Measurements from ENCODE around the gene CLEC1B.
A peak's percentile ranks its signal among the peaks of the same experiment; 100 is the strongest.
"Not testable (repeated sequence)": the region's sequence is repeated elsewhere in the genome, so short reads cannot be mapped to it uniquely, and the experiment has no call there.

CLEC1B gene

DNA sequence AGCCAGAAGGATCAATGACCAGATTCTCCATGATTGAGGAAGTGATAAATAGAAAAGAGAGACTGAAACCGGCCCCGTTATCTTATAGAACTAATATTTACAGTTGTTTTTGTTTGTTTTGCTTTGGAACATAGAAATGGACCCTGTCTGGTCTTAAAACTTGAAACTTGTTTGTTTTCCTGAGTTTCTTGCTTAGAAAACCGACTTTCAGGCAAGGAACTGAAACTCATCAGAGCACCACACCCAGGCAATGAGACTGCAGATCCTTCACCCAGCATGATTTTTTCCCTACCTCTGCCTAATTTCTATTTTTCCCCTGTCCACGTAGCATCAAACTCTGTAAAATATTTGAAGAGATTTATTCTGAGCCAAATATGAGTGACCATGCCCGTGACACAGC, 38.3 kb downstream of the CLEC1B start:
- Mint-ChIP-seq H3K27ac (no peak overlapping the region), H3K27me3 (ENCODE audit: low read depth) (no peaks in the 10 kb centered on the region), H3K4me1 (ENCODE audit: low read depth) (peaks cover 46% of the 10 kb centered on the region), H3K4me3 (peak overlapping the region; percentile 28), H3K36me3 (ENCODE audit: low read depth) (no peaks in the 10 kb centered on the region), H3K9me3 (no peaks in the 10 kb centered on the region)
- DNase-seq (ENCODE audit: low spot score), result no peak

DNA sequence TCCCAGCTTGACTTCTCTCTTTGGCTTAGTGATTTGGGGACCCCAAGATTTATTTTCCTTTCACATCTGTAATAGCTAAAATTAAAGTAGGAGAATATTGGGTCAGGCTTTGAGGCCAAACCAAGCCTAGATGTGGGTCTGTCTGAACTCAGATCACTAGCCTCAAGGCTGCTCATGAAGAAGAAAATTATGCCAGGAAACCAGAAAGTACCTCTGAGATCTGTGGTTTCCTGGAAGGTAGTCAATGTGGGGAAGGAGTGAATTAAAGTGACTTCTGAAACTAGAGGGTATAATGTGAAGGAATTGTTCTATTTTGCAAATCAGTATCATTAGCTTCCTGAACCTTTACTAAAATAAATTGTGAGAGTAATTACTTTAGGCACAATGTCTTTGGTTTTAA, 41.1 kb downstream of the CLEC1B start:
- no peaks in the 10 kb centered on the region for H3K27me3 Mint-ChIP-seq (ENCODE audit: low read depth)
- H3K4me1 Mint-ChIP-seq (ENCODE audit: low read depth), result peaks cover 48% of the 10 kb centered on the region
- H3K4me3 Mint-ChIP-seq, result peak overlapping the region; percentile 62
- no peaks in the 10 kb centered on the region for H3K36me3 Mint-ChIP-seq (ENCODE audit: low read depth)
- no peak overlapping the region for H3K27ac Mint-ChIP-seq
- DNase-seq (ENCODE audit: low spot score), result no peak
- H3K9me3 Mint-ChIP-seq, result no peaks in the 10 kb centered on the region

DNA sequence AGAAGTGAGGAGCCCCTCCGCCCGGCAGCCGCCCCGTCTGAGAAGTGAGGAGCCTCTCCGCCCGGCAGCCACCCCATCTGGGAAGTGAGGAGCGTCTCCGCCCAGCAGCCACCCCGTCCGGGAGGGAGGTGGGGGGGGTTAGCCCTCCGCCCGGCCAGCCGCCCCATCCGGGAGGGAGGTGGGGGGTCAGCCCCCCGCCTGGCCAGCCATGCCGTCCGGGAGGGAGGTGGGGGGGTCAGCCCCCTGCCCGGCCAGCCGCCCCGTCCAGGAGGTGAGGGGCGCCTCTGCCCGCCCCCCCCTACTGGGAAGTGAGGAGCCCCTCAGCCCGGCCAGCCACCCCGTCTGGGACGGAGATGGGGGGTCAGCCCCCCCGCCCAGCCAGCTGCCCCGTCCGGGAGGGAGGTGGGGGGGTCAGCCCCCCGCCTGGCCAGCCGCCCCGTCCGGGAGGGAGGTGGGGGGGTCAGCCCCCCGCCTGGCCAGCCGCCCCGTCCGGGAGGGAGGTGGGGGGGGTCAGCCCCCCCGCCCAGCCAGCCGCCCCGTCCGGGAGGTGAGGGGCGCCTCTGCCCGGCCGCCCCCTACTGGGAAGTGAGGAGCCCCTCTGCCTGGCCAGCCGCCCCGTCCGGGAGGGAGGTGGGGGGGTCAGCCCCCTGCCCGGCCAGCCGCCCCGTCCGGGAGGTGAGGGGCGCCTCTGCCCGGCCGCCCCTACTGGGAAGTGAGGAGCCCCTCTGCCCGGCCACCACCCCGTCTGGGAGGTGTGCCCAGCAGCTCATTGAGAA, 45.8 kb downstream of the CLEC1B start:
- H3K9me3 Mint-ChIP-seq; DNase-seq (ENCODE audit: low spot score); H3K27me3 Mint-ChIP-seq (ENCODE audit: low read depth); H3K36me3 Mint-ChIP-seq (ENCODE audit: low read depth); H3K27ac Mint-ChIP-seq; H3K4me3 Mint-ChIP-seq: not testable (repeated sequence)
- peaks cover 60% of the 10 kb centered on the region for H3K4me1 Mint-ChIP-seq (ENCODE audit: low read depth)

DNA sequence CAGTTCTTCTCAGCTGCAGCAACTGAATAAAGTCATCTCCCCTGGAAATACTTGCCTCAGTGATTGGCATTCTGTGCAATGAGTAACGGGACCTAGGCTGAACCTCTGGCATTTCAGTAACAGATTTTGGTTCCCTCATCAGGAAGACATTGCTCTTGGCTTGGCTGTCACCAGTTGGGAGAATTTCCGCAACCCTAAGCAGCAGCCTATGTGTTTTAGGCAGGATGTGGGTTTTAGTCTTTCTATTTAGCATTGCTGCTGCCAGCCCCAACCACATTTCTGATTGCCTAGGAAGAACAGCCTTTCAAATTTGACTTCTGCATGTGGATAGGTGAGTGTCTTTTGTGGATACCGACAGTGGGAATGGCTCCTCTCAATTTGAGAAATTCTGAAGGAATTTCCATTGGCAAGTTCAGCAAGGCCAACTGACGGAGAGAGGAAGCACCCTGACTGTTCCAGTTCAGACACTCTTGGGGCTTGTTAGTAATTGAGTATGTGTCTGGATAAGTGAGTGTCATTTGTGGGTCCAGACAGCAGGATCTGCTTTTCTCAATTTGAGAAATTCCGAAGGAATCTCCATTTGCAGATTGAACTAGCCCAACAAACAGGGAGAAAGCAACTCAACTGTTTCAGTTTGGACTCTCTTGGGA, 47.8 kb downstream of the CLEC1B start:
- peak overlapping the region; percentile 56 for H3K27ac Mint-ChIP-seq
- H3K4me3 Mint-ChIP-seq, result peak overlapping the region; percentile 83
- H3K36me3 Mint-ChIP-seq (ENCODE audit: low read depth), result no peaks in the 10 kb centered on the region
- H3K27me3 Mint-ChIP-seq (ENCODE audit: low read depth), result no peaks in the 10 kb centered on the region
- H3K9me3 Mint-ChIP-seq, result no peaks in the 10 kb centered on the region
- H3K4me1 Mint-ChIP-seq (ENCODE audit: low read depth), result peaks cover 53% of the 10 kb centered on the region
- DNase-seq (ENCODE audit: low spot score), result peak; percentile 42

DNA sequence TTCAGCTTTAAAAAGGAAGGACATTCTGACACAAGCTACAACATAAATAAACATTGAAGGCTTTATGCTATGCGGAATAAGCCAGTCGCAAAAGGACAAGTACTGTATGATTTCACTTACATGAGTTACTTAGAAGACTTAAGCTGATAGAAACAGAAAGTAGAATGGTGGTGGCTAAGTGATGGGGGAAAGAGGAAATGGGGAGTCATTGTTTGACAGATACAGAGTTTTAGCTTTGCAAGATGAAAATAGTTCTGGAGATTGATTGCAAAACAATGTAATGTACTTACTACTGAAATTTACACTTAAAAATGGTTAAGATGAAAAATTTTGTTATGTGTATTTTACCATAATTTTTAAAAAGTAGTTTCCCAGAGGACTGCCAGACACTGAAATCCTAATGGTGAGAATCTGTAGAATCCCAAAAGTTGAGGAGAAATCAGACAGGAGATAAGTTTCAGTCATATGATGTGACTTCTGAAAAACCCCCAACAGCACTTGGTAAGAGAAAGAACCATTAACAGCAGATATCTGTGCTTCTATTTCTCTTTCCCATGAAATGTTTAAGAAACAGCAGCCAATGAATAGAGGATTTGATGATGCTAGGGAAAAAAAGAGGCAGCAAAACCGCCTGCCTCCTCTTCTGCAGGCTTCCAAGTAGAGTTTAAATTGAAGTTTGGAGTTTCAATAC, 50.2 kb downstream of the CLEC1B start:
- H3K27ac Mint-ChIP-seq, result peak overlapping the region; percentile 90
- peak; percentile 35 for DNase-seq (ENCODE audit: low spot score)
- peaks cover 57% of the 10 kb centered on the region for H3K4me1 Mint-ChIP-seq (ENCODE audit: low read depth)
- H3K27me3 Mint-ChIP-seq (ENCODE audit: low read depth), result no peaks in the 10 kb centered on the region
- no peaks in the 10 kb centered on the region for H3K9me3 Mint-ChIP-seq
- peak overlapping the region; percentile 52 for H3K4me3 Mint-ChIP-seq
- no peaks in the 10 kb centered on the region for H3K36me3 Mint-ChIP-seq (ENCODE audit: low read depth)

DNA sequence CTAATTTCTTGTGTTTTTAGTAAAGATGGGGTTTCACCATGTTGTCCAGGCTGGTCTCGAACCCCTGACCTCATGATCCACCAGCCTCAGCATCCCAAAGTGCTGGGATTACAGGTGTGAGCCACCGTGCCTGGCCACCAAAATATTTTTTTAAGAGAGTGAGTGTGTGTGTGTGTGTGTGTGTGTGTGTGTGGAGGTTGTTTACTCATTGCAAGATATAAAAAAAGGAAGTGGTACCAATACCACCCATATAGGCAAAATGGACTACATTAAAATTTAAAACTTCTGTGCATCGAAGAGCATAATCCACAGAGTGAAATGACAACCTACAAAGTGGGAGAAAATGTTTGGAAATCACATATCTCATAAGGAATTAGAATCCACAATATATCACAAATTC, 51.2 kb downstream of the CLEC1B start:
- H3K4me3 Mint-ChIP-seq, result peak overlapping the region; percentile 10
- H3K4me1 Mint-ChIP-seq (ENCODE audit: low read depth), result peaks cover 57% of the 10 kb centered on the region

DNA sequence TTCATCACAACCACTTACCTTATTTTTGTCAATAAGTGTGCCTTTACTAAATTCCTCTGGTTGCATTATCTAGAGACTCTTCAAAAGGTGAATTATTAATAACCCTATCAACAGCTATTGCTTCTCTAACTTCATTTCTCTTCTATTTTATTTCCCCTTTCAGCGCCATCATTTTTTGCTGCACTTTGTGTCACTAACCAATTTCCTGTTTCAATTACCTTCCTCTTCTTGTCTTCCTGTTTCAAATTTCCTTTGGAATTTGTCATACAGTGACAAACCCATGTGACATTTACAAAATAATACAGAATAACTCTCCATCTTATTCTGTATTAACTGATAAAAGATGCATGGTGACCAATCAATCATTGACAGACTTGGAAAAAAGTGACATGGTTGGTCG, 54.5 kb downstream of the CLEC1B start:
- Mint-ChIP-seq H3K27me3 (ENCODE audit: low read depth) (peaks cover 18% of the 10 kb centered on the region), H3K4me3 (peak overlapping the region; percentile 7), H3K27ac (peak overlapping the region; percentile 58), H3K4me1 (ENCODE audit: low read depth) (peaks cover 58% of the 10 kb centered on the region), H3K9me3 (no peaks in the 10 kb centered on the region), H3K36me3 (ENCODE audit: low read depth) (no peaks in the 10 kb centered on the region)
- DNase-seq (ENCODE audit: low spot score), result no peak

More for the DNA sequence above, 51.2 kb downstream of the CLEC1B start:
- Mint-ChIP-seq H3K36me3 (ENCODE audit: low read depth) (no peaks in the 10 kb centered on the region), H3K27ac (no peak overlapping the region), H3K9me3 (no peaks in the 10 kb centered on the region), H3K27me3 (ENCODE audit: low read depth) (no peaks in the 10 kb centered on the region)
- no peak for DNase-seq (ENCODE audit: low spot score)

DNA sequence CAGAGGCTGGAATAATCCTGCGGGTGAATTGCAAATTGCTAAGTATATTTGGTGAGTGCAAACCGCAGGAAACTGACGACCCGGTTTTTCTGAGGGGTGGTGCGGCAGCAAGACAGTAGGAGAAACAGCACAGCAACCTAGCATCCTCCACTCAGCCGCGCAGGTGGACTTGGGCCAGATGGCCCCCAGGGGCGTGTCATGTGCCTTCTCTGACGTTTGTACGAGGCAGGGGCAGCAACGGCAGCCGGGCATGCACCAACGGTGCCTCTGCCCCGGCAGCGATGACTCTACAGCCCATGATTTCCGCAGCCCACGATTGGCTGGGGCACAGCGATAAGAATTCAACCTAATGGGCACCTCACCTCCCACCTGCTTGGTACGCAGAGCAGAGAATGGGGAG, 55.7 kb downstream of the CLEC1B start:
- H3K9me3 Mint-ChIP-seq, result no peaks in the 10 kb centered on the region
- peak overlapping the region; percentile 78 for H3K27ac Mint-ChIP-seq
- H3K36me3 Mint-ChIP-seq (ENCODE audit: low read depth), result no peaks in the 10 kb centered on the region
- peaks cover 25% of the 10 kb centered on the region for H3K27me3 Mint-ChIP-seq (ENCODE audit: low read depth)
- peak overlapping the region; percentile 87 for H3K4me3 Mint-ChIP-seq
- H3K4me1 Mint-ChIP-seq (ENCODE audit: low read depth), result peaks cover 46% of the 10 kb centered on the region
- peak; percentile 57 for DNase-seq (ENCODE audit: low spot score)
